ENCODE data around the gene MRPL12. TPM values are rescaled to one million over a fixed set of nuclear protein-coding genes. Genes with fewer than 3 reads are reported as not detected.

The MRPL12 gene
- total and polyA plus RNA-seq, 8 donors: 27.2 to 72.2 (median 35.3) TPM

- ATAC-seq (peak; percentile 11), DNase-seq (peak in 1 of 4 donors; percentile 70)
- TF ChIP-seq, protein P1, sequence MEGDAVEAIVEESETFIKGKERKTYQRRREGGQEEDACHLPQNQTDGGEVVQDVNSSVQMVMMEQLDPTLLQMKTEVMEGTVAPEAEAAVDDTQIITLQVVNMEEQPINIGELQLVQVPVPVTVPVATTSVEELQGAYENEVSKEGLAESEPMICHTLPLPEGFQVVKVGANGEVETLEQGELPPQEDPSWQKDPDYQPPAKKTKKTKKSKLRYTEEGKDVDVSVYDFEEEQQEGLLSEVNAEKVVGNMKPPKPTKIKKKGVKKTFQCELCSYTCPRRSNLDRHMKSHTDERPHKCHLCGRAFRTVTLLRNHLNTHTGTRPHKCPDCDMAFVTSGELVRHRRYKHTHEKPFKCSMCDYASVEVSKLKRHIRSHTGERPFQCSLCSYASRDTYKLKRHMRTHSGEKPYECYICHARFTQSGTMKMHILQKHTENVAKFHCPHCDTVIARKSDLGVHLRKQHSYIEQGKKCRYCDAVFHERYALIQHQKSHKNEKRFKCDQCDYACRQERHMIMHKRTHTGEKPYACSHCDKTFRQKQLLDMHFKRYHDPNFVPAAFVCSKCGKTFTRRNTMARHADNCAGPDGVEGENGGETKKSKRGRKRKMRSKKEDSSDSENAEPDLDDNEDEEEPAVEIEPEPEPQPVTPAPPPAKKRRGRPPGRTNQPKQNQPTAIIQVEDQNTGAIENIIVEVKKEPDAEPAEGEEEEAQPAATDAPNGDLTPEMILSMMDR (IDR thresholded peaks at IDR 0.05): no peak
- H3K4me1 ChIP-seq: peaks cover 7 to 23% of the 10 kb centered on the region in 2 donors
- no peaks in the 10 kb centered on the region for H3K9me3 ChIP-seq
- peaks cover 0 to 45% of the 10 kb centered on the region in 2 donors for H3K27me3 ChIP-seq
- no peak overlapping the region for H3K4me3 ChIP-seq
- intact Hi-C loops (cut with DNase I): no loop called here
- H3K36me3 ChIP-seq: no peaks in the 10 kb centered on the region
- H3K27ac ChIP-seq: no peak overlapping the region
Measured at GRCh38 chr17:81726004-81726403, 22.8 kb downstream of the MRPL12 start.

- DNase-seq (peak in 1 of 4 donors; percentile 35), ATAC-seq (no peak)
- H3K36me3 ChIP-seq: no peaks in the 10 kb centered on the region
- H3K4me3 ChIP-seq: no peak overlapping the region
- TF ChIP-seq, protein P1 (IDR thresholded peaks at IDR 0.05): no peak
- no peak overlapping the region for H3K27ac ChIP-seq
- H3K9me3 ChIP-seq: no peaks in the 10 kb centered on the region
- intact Hi-C loops (cut with DNase I): no loop called here
- peaks cover 0 to 55% of the 10 kb centered on the region in 2 donors for H3K27me3 ChIP-seq
- peaks cover 2 to 13% of the 10 kb centered on the region in 2 donors for H3K4me1 ChIP-seq
Measured at GRCh38 chr17:81727324-81728031, 24.3 kb downstream of the MRPL12 start.

DNA sequence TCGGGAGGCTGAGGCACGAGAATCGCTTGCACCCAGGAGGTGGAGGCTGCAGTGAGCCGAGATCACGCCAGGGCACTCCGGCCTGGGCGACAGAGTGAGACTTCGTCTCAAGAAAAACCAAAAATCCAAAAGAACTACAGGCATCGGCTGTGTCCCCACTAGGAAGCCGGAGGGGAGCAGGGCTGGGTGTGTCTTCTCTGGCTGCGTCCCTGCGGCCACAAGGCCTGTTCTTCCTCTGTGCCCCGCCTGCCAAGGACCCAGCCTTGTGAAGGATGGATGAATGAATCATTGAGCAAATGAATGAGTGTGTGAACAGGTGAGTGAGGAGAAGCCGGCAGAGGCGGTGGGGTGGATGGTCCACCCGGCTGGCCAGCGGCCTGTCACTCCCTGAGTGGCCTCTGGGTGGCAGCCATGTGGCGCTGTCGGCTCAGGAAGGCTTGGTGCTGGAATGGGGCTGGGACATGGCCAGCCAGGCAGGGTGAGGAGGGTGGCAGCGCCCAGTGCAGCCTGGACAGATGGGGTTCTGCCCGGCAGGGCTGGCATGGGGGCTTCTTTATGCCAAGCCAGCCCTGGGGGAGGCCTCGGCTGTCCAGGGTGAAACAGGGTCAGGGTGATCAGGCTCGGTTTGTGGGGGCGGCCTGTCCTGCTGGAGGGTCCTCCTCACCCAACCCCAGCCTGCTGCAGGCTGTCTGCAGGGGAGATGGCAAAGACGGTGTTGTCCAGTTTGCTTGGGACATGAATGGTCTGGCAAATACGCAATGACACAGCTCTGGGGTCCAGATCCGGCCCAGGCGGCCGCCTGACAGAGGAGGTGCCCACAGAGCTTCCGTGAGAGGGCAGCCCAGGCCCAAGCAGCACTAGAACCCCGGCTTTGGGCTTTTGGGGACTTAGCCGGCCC is 30.6 kb downstream of the MRPL12 start:
- TF ChIP-seq, protein P1 (IDR thresholded peaks at IDR 0.05): peak; percentile 92 to 97
- Histone ChIP-seq H3K9me3 (no peaks in the 10 kb centered on the region), H3K27ac (no peak overlapping the region), H3K4me1 (peaks cover 0 to 28% of the 10 kb centered on the region in 2 donors), H3K36me3 (no peaks in the 10 kb centered on the region), H3K27me3 (peaks cover 0 to 53% of the 10 kb centered on the region in 2 donors), H3K4me3 (no peak overlapping the region)
- DNase-seq (peak; percentile 41 to 97 (median 82)), ATAC-seq (peak; percentile 96)
- intact Hi-C loops (cut with DNase I): no loop called here

GRCh38 chr17:81734405-81735263 is 31.5 kb downstream of the MRPL12 start:
- Histone ChIP-seq H3K36me3 (no peaks in the 10 kb centered on the region), H3K4me1 (peaks cover 0 to 28% of the 10 kb centered on the region in 2 donors), H3K27ac (no peak overlapping the region), H3K27me3 (peaks cover 0 to 44% of the 10 kb centered on the region in 2 donors), H3K9me3 (no peaks in the 10 kb centered on the region), H3K4me3 (no peak overlapping the region)
- intact Hi-C loops (cut with DNase I): no loop called here
- DNase-seq (no peak), ATAC-seq (no peak)
- TF ChIP-seq, protein P1 (IDR thresholded peaks at IDR 0.05): no peak
